HG03025 (cell line): Measurements from ENCODE around the gene SPRR5.

Experiments used
- ATAC-seq: cut with Tn5 transposase; IDR thresholded peaks from one replicate; pipeline ENCODE4 v1.9.1; 2021; ENCODE audit warnings: mild to moderate bottlenecking, moderate library complexity; ENCODE audit not compliant: unreplicated experiment, low FRiP score

The SPRR5 gene

DNA sequence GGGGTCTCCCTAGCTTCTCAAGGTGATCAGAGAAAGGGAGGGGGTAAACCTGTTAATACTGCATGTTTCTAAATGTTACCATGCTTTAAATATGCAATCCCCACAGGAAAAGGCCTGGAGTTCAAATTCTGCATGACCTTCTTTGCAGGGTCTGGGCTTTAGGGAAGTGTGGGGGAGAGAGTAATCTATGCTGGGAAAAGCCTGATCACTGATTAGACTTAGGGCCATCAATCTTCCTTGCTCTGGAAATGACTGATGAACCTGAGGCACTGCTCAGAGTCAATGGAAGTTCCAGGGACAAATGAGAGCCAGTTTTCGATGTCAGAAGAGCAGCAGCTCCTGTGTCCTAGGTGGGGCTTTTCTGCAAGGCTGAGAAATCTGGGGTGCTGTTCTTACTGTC is 33.7 kb downstream of the SPRR5 start:
- no peak for ATAC-seq

- no peak for ATAC-seq
Measured at GRCh38 chr1:152981146-152981871, 34.3 kb downstream of the SPRR5 start.

DNA sequence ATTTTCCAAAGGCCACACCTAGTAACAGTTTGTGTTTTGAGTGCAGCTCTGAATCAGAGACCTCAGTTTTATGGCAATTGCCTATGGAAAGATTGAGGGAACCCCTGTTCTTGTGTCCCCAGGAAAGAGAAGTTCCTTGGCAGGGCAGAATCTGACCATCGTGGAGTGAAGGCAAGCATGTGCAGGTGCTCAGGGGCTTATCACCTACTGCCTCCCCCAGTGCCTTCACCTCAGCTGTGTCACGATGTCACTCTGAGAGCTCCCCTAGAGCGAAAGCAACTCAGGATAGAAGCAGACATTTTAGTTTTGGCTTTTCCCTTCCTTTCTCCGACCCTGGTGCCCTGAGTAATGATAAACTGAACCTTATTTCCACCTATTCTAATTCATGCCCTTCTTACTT is 35.1 kb downstream of the SPRR5 start:
- ATAC-seq = no peak

- ATAC-seq = no peak
Measured at GRCh38 chr1:152983234-152983633, 36.2 kb downstream of the SPRR5 start.

DNA sequence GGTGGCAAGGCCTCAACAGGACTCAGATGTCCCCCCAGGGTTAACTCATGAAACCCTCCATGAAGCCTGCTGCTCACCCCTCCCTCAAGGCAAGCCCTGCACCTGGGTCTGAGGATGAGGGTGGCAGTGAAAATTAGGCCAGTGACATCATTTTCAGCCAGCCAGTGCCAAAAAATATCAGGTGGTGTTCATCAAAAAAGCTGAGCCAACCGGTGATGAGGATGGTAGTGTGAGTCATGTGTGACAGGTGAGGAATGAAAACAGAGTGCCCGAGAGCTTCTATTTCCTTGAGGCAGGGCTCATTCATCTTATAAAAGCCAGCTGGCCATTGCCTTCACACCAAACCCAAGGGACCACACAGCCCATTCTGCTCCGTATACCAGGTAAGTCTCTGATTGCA is 36.7 kb downstream of the SPRR5 start, which contains the start of gene SPRR1A:
Gene SPRR1A, plus strand, starts transcription at position 339 of the 400 bp plus-strand sequence. CDS start 1,150 bp downstream, outside the sequence.
- ATAC-seq = no peak

DNA sequence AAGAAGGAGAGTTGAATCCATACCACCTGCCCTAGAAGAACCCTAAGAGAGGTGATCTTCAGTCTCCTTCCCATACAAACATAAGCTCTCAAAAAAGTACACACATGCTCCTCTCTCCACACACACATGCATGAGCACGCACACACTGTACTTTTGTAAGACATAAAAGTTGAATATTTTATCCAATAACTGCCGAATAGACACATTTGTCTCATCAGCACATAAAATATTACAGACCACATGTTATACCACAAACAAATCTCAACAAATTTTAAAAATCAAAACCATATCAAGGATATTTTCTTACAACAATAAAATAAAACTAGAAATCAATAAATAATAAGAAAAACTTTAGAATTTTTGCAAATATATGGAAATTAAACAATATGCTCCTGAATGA is 39.6 kb downstream of the SPRR5 start:
- no peak for ATAC-seq

DNA sequence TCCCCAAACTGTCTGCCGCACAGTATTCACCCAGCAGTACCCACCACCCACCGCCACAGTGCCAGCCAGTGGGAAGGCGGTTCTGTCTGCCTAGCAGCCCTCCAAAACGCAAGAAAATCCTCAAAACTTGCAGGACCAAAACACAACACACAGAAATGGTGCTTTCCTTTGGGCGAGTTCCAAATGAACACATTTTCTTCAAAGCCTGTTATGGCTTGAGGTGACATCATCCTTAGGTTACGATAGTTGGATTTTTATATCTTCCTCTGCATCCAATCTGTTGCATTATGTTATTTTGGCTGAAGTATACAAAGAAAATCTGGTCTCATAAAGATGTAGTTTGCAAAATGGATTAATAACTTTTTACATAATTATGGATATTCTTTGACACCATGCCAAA is 46.2 kb downstream of the SPRR5 start:
- ATAC-seq = no peak

GRCh38 chr1:152995842-152996241 is 48.8 kb downstream of the SPRR5 start:
- no peak for ATAC-seq

DNA sequence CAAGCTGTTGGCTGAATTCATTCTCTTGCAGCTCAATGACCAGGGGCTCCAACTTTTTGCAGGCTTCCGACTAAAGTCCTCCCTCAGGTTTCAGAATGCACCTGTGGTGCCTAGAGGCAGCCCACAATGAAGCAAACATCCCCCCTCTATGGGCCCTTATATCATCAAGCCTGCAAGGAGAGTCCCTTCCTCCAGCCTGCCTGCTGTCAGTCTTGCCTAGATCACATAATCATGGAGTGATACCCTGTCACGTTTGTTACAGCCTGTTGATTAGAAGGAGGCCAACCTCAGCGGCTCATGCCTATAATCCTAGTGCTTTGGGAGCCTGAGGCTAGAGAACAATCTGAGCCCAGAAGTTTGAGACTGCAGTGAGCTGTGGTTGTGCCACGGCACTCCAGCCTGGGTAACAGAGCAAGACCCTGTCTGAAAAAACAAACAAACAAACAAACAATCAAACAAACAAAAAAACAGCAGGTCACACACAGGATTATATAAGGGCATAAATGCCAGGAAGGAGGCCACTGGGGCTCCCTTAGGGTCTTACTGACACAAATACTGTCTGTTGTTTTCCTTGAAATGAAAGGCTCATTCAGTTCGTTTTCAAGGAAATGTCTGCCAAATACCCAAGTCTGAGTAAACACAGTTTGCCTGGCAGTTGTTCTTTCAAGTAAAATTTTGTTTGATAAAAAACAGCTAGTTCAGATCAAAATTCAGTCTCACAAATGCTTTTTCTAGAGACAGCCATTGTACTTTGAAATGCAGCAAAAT is 49.8 kb downstream of the SPRR5 start:
- ATAC-seq = no peak

DNA sequence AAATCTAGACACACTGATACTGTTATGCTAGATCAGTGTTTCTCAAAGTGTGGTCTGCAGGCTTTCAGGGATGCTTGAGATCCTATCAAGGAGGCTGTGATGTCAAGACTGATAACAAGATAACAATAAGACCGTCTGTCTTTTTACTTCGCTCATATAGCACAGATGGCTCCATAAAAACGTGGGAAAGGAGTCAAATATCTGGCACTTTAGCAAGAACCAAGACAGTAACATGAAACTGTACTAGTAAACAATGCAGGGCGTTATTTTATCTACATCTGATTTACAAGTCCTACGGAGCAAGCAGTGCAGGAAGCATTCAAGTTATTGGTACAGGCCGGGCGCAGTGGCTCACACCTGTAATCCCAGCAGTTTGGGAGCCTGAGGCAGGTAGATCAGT is 50.9 kb downstream of the SPRR5 start:
- no peak for ATAC-seq

DNA sequence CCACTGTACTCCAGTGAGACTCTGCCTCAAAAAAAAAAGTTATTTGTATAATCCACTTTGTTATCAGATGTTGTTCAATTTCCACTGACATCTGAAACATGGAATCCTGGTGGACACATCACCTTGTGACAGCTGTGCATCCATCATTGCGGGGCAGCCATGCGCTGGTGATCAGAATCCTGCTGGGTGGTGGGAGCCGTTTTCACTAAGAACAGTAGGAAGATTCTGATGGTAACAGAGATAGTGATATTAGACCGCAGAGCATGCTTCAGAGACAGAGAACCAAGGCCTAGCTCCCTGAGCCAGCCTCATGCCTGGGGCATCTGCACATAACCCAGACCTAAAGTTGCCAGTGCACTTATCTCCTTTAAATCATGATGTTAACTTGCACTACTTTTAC is 51.5 kb downstream of the SPRR5 start:
- ATAC-seq = no peak
